K562 (cell line): ENCODE measurements around the gene PRKCG. TPM values are rescaled to one million over a fixed set of nuclear protein-coding genes. Genes with fewer than 3 reads are reported as not detected.

ENCODE experiments used
- ADNP ChIP-seq: fragments of 200-800 bp; sonication (Bioruptor generic); IDR thresholded peaks from 2 replicates; pipeline ENCODE4 v1.6.1; 2016; ENCODE audit warnings: missing genetic modification characterization, missing compliant biosample characterization
- BRCA1 ChIP-seq, 2 experiments: fragments of 450-650 bp in 1 of 2; sonication (generic) in 1 of 2; formaldehyde crosslinking in 1 of 2; IDR thresholded peaks; 2 replicates each; pipeline versions ENCODE4 v1.5.0 to v1.6.1; 2017 to 2020; ENCODE audit warnings: mild to moderate bottlenecking in 1 of 2, missing genetic modification reagents in 1 of 2
- CREB1 ChIP-seq, 2 experiments: sonication (generic) in 1 of 2; formaldehyde crosslinking in 1 of 2; IDR thresholded peaks; 2 replicates each; pipeline versions ENCODE4 v1.6.1 to v1.8.0; 2012 to 2022; ENCODE audit warnings: inconsistent platforms in 1 of 2, mild to moderate bottlenecking in 1 of 2, missing genetic modification reagents in 1 of 2, moderate library complexity in 1 of 2
- DMBX1 ChIP-seq: fragments of 250-450 bp; sonication (Bioruptor Pico); IDR thresholded peaks from 2 replicates; pipeline ENCODE4 v1.8.0; 2022; ENCODE audit warnings: inconsistent platforms, mild to moderate bottlenecking, moderate library complexity, borderline replicate concordance
- GATAD2B ChIP-seq: fragments of 450-650 bp; IDR thresholded peaks from 2 replicates; pipeline ENCODE4 v1.6.1; 2017; ENCODE audit warnings: mild to moderate bottlenecking, borderline replicate concordance
- NELFE ChIP-seq: IDR thresholded peaks from 2 replicates; pipeline ENCODE4 v1.6.1; 2011; ENCODE audit warnings: mild to moderate bottlenecking; ENCODE audit not compliant: insufficient read depth, insufficient read length
- NFE2L1 ChIP-seq: fragments of 450-650 bp; IDR thresholded peaks from 2 replicates; pipeline ENCODE4 v1.6.1; 2016; ENCODE audit warnings: missing genetic modification characterization, low read depth, mild to moderate bottlenecking, missing compliant biosample characterization, moderate library complexity, borderline replicate concordance
- SMARCE1 ChIP-seq: fragments of 450-650 bp; IDR thresholded peaks from 2 replicates; pipeline ENCODE4 v1.7.1; 2016; ENCODE audit warnings: mild to moderate bottlenecking
- TBL1XR1 ChIP-seq, 2 experiments: IDR thresholded peaks; 2 replicates each; pipeline ENCODE4 v1.6.1; 2012; ENCODE audit warnings: improper control_type of control experiment in 2 of 2, low read length in 2 of 2, mild to moderate bottlenecking in 1 of 2
- THRAP3 ChIP-seq: fragments of 450-650 bp; IDR thresholded peaks from 2 replicates; pipeline ENCODE4 v1.6.1; 2016; ENCODE audit warnings: mild to moderate bottlenecking, inconsistent platforms, borderline replicate concordance
- XRCC3 ChIP-seq: fragments of 450-650 bp; IDR thresholded peaks from 2 replicates; pipeline ENCODE4 v1.6.1; 2017; ENCODE audit warnings: mild to moderate bottlenecking, moderate library complexity
- ZNF165 ChIP-seq: fragments of 250-450 bp; sonication (Bioruptor Pico); IDR thresholded peaks from 2 replicates; pipeline ENCODE4 v1.4.0; 2020; ENCODE audit warnings: borderline replicate concordance
- ZNF23 ChIP-seq: fragments of 250-450 bp; sonication (Bioruptor Pico); IDR thresholded peaks from 2 replicates; pipeline ENCODE4 v1.4.0; 2020; ENCODE audit warnings: mild to moderate bottlenecking
- ZNF445 ChIP-seq: fragments of 250-450 bp; sonication (Bioruptor Pico); IDR thresholded peaks from 2 replicates; pipeline ENCODE4 v1.4.0; 2020; ENCODE audit warnings: low read depth, mild to moderate bottlenecking, moderate library complexity
- ZNF695 ChIP-seq: fragments of 450-650 bp; formaldehyde crosslinking; IDR thresholded peaks from 2 replicates; pipeline ENCODE4 v1.4.0; 2020; ENCODE audit warnings: mild to moderate bottlenecking, moderate library complexity
- ZNF764 ChIP-seq: fragments of 250-450 bp; sonication (Bioruptor Pico); IDR thresholded peaks from 2 replicates; pipeline ENCODE4 v1.4.0; 2020; ENCODE audit warnings: low read depth, mild to moderate bottlenecking, moderate library complexity
- ZNF780A ChIP-seq: fragments of 250-450 bp; sonication (Bioruptor Pico); IDR thresholded peaks from 2 replicates; pipeline ENCODE4 v1.5.0; 2021; ENCODE audit warnings: mild to moderate bottlenecking
- polyA plus RNA-seq, 8 experiments: library from polyadenylated mRNA; depleted of rRNA in 4 of 8; stranded (reverse) in 5 of 8; unstranded in 3 of 8; fragments of >200 nt; fragmentation: Nextera tagmentation in 2 of 8; fragmentation: Illumina TruSeq in 1 of 8; extraction: Ambion mirVana in 2 of 8; extraction: Trizol in 1 of 8; gene quantifications; 2 replicates each; pipeline versions ENCODE4 v1.2.1 to v1.2.3, GENCODE V29; 2011 to 2014; ENCODE audit warnings: inconsistent platforms in 1 of 8, missing spikeins in 1 of 8
- total RNA-seq, 7 experiments: library from RNA; depleted of rRNA in 6 of 7; stranded (reverse); fragments of >200 nt in 6 of 7; fragmentation: Illumina TruSeq in 2 of 7; extraction: Trizol in 2 of 7; gene quantifications; 2 replicates each; pipeline versions ENCODE4 v1.2.1 to v1.2.3, GENCODE V29; 2011 to 2021; ENCODE audit warnings: low replicate concordance in 1 of 7
- TF ChIP-seq, protein P1 (sequence below): sonication (generic); formaldehyde crosslinking; IDR thresholded peaks from 2 replicates; pipeline ENCODE4 v1.8.1; 2022; ENCODE audit warnings: missing genetic modification reagents
- TF ChIP-seq, protein P2 (sequence below): IDR thresholded peaks from 2 replicates; pipeline ENCODE4 v1.6.1; 2012; ENCODE audit warnings: low read depth, low read length, improper control_type of control experiment, borderline replicate concordance
- TF ChIP-seq, protein P3 (sequence below): IDR thresholded peaks from 2 replicates; pipeline ENCODE4 v1.6.1; 2014; ENCODE audit warnings: antibody characterized with exemption
- TF ChIP-seq, protein P4 (sequence below): fragments of 450-650 bp; formaldehyde crosslinking; IDR thresholded peaks from 2 replicates; pipeline ENCODE4 v1.4.0; 2020; ENCODE audit warnings: mild to moderate bottlenecking, mixed read lengths
- TF ChIP-seq, protein P5 (sequence below): fragments of 450-650 bp; formaldehyde crosslinking; conservative IDR thresholded peaks from 2 replicates; pipeline ENCODE4 v1.4.0; 2022; ENCODE audit warnings: mild to moderate bottlenecking, missing genetic modification characterization

PRKCG gene
- total and polyA plus RNA-seq, 9 of the 15 experiments (the other 6 are each of a cell fraction or from before 2014, with no cell fraction given), result not detected

DNA sequence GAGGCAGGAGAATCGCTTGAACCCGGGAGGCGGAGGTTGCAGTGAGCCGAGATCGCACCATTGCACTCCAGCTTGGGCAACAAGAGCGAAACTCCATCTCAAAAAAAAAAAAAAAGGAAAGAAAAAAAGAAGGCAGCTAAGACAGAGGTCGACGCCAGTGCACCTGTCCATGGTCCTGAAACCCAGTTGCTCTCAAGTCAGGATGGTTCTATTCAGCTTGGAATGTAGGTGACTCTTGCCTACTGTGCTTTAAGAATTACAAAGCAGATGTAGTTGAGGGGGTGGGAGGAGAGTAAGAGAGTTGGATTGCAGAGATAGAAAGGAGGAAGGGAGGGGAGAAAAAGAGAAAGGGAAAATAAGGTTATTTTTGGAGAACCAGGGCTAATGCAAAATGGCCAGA, 45.7 kb downstream of the PRKCG start (continued):
- TF ChIP-seq ZNF165 (CRISPR knock-in tag) (no peak), NFE2L1 (tag) (no peak), TBL1XR1 (IDR thresholded peaks at IDR 0.05; ENCODE audit: low read length in 2 of 2) (no peak), ADNP (tag) (no peak), ZNF695 (CRISPR knock-in tag) (no peak), ZNF445 (CRISPR knock-in tag) (no peak), XRCC3 (no peak), DMBX1 (peak; percentile 74; the same call in 1 of the 2 replicates), CREB1 (IDR thresholded peaks at IDR 0.05) (no peak), CREB1 (CRISPR knock-in tag; IDR thresholded peaks at IDR 0.05) (no peak), ZNF780A (no peak), BRCA1 (IDR thresholded peaks at IDR 0.05) (no peak), BRCA1 (CRISPR knock-in tag; IDR thresholded peaks at IDR 0.05) (no peak), SMARCE1 (no peak), GATAD2B (no peak), ZNF23 (CRISPR knock-in tag) (no peak), NELFE (no peak), ZNF764 (no peak), THRAP3 (no peak)
- TF ChIP-seq, protein P1, sequence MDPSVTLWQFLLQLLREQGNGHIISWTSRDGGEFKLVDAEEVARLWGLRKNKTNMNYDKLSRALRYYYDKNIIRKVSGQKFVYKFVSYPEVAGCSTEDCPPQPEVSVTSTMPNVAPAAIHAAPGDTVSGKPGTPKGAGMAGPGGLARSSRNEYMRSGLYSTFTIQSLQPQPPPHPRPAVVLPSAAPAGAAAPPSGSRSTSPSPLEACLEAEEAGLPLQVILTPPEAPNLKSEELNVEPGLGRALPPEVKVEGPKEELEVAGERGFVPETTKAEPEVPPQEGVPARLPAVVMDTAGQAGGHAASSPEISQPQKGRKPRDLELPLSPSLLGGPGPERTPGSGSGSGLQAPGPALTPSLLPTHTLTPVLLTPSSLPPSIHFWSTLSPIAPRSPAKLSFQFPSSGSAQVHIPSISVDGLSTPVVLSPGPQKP (CRISPR knock-in tag), result no peak
- TF ChIP-seq, protein P2, sequence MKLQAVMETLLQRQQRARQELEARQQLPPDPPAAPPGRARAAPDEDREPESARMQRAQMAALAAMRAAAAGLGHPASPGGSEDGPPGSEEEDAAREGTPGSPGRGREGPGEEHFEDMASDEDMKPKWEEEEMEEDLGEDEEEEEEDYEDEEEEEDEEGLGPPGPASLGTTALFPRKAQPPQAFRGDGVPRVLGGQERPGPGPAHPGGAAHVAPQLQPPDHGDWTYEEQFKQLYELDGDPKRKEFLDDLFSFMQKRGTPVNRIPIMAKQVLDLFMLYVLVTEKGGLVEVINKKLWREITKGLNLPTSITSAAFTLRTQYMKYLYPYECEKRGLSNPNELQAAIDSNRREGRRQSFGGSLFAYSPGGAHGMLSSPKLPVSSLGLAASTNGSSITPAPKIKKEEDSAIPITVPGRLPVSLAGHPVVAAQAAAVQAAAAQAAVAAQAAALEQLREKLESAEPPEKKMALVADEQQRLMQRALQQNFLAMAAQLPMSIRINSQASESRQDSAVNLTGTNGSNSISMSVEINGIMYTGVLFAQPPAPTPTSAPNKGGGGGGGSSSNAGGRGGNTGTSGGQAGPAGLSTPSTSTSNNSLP, result no peak
- TF ChIP-seq, protein P3, sequence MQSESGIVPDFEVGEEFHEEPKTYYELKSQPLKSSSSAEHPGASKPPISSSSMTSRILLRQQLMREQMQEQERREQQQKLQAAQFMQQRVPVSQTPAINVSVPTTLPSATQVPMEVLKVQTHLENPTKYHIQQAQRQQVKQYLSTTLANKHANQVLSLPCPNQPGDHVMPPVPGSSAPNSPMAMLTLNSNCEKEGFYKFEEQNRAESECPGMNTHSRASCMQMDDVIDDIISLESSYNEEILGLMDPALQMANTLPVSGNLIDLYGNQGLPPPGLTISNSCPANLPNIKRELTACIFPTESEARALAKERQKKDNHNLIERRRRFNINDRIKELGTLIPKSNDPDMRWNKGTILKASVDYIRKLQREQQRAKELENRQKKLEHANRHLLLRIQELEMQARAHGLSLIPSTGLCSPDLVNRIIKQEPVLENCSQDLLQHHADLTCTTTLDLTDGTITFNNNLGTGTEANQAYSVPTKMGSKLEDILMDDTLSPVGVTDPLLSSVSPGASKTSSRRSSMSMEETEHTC, result no peak
- TF ChIP-seq, protein P4, sequence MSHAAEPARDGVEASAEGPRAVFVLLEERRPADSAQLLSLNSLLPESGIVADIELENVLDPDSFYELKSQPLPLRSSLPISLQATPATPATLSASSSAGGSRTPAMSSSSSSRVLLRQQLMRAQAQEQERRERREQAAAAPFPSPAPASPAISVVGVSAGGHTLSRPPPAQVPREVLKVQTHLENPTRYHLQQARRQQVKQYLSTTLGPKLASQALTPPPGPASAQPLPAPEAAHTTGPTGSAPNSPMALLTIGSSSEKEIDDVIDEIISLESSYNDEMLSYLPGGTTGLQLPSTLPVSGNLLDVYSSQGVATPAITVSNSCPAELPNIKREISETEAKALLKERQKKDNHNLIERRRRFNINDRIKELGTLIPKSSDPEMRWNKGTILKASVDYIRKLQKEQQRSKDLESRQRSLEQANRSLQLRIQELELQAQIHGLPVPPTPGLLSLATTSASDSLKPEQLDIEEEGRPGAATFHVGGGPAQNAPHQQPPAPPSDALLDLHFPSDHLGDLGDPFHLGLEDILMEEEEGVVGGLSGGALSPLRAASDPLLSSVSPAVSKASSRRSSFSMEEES, result no peak
- TF ChIP-seq, protein P5, sequence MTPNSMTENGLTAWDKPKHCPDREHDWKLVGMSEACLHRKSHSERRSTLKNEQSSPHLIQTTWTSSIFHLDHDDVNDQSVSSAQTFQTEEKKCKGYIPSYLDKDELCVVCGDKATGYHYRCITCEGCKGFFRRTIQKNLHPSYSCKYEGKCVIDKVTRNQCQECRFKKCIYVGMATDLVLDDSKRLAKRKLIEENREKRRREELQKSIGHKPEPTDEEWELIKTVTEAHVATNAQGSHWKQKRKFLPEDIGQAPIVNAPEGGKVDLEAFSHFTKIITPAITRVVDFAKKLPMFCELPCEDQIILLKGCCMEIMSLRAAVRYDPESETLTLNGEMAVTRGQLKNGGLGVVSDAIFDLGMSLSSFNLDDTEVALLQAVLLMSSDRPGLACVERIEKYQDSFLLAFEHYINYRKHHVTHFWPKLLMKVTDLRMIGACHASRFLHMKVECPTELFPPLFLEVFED, result no peak; the same call in 1 of the 2 replicates
